Pons (tissue), 1 donor: ENCODE data around the gene MORC3.
A peak's percentile ranks its signal among the peaks of the same experiment; 100 is the strongest.
"Not testable (repeated sequence)": the region's sequence is repeated elsewhere in the genome, so short reads cannot be mapped to it uniquely, and the experiment has no call there.

ENCODE experiments used
- DNase-seq: peaks from one replicate; pipeline ENCODE4 v3.0.0-alpha.2; 2016; ENCODE audit warnings: low spot score

MORC3 gene

GRCh38 chr21:36385233-36386030 is 65.4 kb downstream of the MORC3 start, which contains the start of gene CHAF1B:
TSS of gene CHAF1B (plus strand) at chr21:36385392. CDS start at chr21:36386137, 745 bp downstream.
- peak; percentile 70 for DNase-seq

DNA sequence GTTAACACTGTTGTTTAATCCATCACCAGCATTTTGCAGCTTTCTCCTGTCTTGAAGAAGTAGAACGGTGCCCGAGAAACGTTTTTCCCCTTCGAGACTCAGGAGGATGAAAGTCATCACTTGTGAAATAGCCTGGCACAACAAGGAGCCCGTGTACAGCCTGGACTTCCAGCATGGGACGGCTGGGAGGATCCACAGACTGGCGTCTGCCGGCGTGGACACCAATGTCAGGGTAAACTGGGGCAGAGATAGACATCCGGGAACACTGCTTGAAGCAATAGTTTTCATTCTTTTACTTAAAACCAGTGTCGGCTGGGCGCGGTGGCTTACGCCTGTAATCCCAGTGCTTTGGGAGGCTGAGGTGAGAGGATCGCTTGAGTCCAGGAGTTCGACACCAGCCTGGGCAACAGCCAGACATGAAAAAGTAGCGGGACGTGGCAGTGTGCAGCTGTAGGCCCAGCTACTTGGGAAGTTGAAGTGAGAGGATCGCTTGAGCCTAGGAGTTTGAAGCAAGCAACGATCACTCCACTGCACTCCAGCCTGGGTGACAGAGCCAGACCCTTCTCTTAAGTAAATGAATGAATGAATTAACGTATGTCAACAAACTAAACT is 66.1 kb downstream of the MORC3 start:
- no peak for DNase-seq

- DNase-seq = no peak
These were observed 68.1 kb downstream of the MORC3 start for GRCh38 chr21:36388096-36388495.

GRCh38 chr21:36388835-36389234 is 68.8 kb downstream of the MORC3 start:
- DNase-seq = peak; percentile 43

GRCh38 chr21:36391649-36392048 is 71.7 kb downstream of the MORC3 start:
- not testable (repeated sequence) for DNase-seq

DNA sequence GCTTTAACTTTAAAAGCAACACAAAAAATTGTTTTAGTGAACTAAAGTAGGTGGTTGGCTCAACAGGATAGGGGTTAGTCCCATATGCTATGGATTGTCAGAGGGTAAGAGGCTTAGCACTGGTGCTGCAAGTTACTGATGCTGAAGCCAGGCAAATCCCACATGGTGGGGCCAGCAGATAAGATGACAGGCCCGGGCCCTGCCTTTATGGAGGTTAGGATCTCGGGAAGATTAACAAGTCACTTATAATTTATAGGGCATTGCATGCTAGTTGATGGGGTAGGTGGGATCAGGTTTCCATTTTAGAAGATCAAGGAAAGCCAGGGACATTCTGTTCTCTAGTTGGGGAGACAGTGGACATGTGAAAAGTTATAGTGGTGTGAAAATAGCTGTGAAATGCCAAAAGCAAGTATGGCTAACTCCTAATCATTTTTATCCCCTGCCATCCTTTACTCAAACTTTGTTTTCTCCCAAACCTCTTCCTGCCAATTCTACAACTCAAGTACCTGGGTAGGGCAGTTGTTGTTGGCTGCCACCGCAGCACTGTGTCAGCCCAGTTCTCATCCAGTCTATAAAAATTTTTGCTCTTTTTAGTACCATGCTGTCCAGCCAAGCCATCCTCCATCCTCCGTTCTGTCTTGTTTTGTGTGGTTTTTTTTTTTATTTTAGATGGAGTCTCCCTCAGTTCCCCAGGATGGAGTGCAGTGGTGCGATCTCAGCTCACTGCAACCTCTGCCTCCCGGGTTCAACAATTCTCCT is 75.5 kb downstream of the MORC3 start:
- DNase-seq = no peak

GRCh38 chr21:36396325-36396724 is 76.3 kb downstream of the MORC3 start:
- DNase-seq = no peak

GRCh38 chr21:36396971-36397370 is 77.0 kb downstream of the MORC3 start:
- no peak for DNase-seq

- no peak for DNase-seq
These were observed 77.6 kb downstream of the MORC3 start for GRCh38 chr21:36397606-36398005.

DNA sequence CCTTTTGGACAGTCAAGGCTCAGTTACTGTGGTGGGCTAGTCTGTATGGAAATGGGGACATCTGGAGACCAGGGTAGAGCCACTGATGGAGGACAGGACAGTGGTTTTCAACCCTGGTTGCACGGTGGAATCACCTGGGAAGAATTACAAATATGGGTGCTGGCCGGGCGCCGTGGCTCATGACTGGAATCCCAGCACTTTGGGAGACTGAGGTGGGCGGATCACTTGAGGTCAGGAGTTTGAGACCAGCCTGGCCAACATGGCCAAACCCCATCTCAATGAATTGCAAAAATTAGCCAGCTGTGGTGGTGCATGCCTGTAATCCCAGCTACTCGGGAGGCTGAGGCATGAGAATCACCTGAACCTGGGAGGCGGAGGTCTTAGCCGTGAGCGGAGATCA is 79.7 kb downstream of the MORC3 start:
- DNase-seq = not testable (repeated sequence)

- DNase-seq = no peak
These were observed 80.7 kb downstream of the MORC3 start for GRCh38 chr21:36400719-36401118.

- no peak for DNase-seq
These were observed 82.3 kb downstream of the MORC3 start for GRCh38 chr21:36402339-36402738.

DNA sequence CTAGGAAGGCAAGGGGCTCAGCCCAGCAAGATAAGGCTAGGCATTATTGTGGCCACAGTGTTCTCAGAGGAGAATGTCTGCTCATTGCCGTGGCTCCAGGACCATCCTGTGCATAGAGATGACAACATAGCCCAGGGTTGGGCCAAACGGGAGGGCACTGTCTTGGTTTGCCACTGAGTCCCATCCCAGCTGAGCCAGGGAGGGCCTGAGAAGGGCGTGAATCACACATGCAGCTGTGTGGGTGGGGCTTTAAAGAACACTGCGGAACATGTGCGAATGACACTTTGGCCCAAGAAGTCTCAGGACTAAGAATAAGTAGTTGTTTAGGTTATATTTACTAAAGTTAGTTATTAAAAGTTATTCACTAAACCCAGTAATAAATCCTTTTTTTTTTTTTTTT is 83.7 kb downstream of the MORC3 start:
- DNase-seq = no peak

DNA sequence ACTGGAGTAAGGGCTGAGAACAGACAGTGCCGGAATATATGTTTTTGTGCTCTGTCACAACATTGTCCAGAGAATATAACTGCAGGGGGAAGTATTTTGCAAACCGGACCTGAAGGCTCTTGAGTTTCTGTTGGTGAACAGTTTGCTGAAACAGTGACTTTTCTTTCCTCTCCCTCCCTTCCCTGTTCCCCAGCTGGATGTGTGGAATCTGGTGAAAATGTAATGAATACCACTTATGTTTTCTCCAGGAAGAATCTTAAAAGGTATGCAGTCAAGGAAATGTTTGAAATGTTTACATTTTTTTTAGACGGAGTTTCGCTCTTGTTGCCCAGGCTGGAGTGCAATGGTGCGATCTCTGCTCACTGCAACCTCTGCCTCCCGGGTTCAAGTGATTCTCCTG is 88.6 kb downstream of the MORC3 start:
- DNase-seq = no peak

- DNase-seq = no peak
These were observed 91.3 kb downstream of the MORC3 start for GRCh38 chr21:36411301-36411700.

GRCh38 chr21:36412916-36413315 is 92.9 kb downstream of the MORC3 start:
- no peak for DNase-seq

- no peak for DNase-seq
These were observed 95.4 kb downstream of the MORC3 start for GRCh38 chr21:36415375-36415774.

- no peak for DNase-seq
These were observed 99.2 kb downstream of the MORC3 start for GRCh38 chr21:36419241-36419640.

GRCh38 chr21:36419996-36420395 is 100.0 kb downstream of the MORC3 start:
- peak; percentile 78 for DNase-seq

GRCh38 chr21:36420571-36421339 is 100.8 kb downstream of the MORC3 start:
- no peak for DNase-seq

GRCh38 chr21:36422279-36423098 is 102.5 kb downstream of the MORC3 start:
- no peak for DNase-seq
